K562 (cell line): ENCODE measurements around the gene PNKD. TPM values are rescaled to one million over a fixed set of nuclear protein-coding genes. Genes with fewer than 3 reads are reported as not detected.
A peak's percentile ranks its signal among the peaks of the same experiment; 100 is the strongest.

Experiments used
- BDP1 ChIP-seq: IDR thresholded peaks from 3 replicates; pipeline ENCODE4 v1.6.1; 2011; ENCODE audit not compliant: insufficient read length, insufficient read depth
- E2F6 ChIP-seq, 2 experiments: IDR thresholded peaks; 2 replicates each; pipeline ENCODE4 v1.6.1; 2011; ENCODE audit warnings: borderline replicate concordance in 1 of 2, control low read depth in 1 of 2, low read depth in 1 of 2, low read length in 1 of 2, mild to moderate bottlenecking in 1 of 2, mixed read lengths in 1 of 2, moderate library complexity in 1 of 2; ENCODE audit not compliant: insufficient read depth in 1 of 2, insufficient read length in 1 of 2, poor library complexity in 1 of 2, severe bottlenecking in 1 of 2; ENCODE audit errors: extremely low read depth in 1 of 2
- FOXJ3 ChIP-seq: sonication (generic); formaldehyde crosslinking; IDR thresholded peaks from 2 replicates; pipeline ENCODE4 v1.4.0; 2020; ENCODE audit warnings: mild to moderate bottlenecking, missing genetic modification reagents
- FUS ChIP-seq: fragments of 200-400 bp; formaldehyde crosslinking; optimal IDR thresholded peaks from 2 replicates; pipeline ENCODE3; 2017; ENCODE audit warnings: low read depth, low read length
- GTF3C2 ChIP-seq: IDR thresholded peaks from 3 replicates; pipeline ENCODE4 v1.6.1; 2011; ENCODE audit warnings: borderline replicate concordance, mild to moderate bottlenecking, moderate library complexity; ENCODE audit not compliant: insufficient read length; ENCODE audit errors: extremely low read depth
- ID3 ChIP-seq, 2 experiments: fragments of 250-450 bp in 1 of 2; fragments of 450-650 bp in 1 of 2; sonication (Bioruptor Pico) in 1 of 2; IDR thresholded peaks; 2 replicates each; pipeline versions ENCODE4 v1.6.1 to v1.8.0; 2016 to 2021; ENCODE audit warnings: mild to moderate bottlenecking in 2 of 2, moderate library complexity in 2 of 2, missing compliant biosample characterization in 1 of 2, missing genetic modification characterization in 1 of 2
- L3MBTL2 ChIP-seq: fragments of 450-650 bp; IDR thresholded peaks from 2 replicates; pipeline ENCODE4 v1.6.1; 2016; ENCODE audit warnings: mild to moderate bottlenecking, moderate library complexity
- MEIS2 ChIP-seq: fragments of 450-650 bp; IDR thresholded peaks from 2 replicates; pipeline ENCODE4 v1.6.1; 2014; ENCODE audit warnings: mild to moderate bottlenecking; ENCODE audit not compliant: partially characterized antibody
- MNT ChIP-seq, 2 experiments: fragments of 450-650 bp; conservative IDR thresholded peaks; 2 replicates each; pipeline ENCODE4 v1.6.1; 2017; ENCODE audit warnings: mild to moderate bottlenecking in 2 of 2, moderate library complexity in 2 of 2
- NR2C2 ChIP-seq, 2 experiments: fragments of 200-800 bp in 1 of 2; sonication (Bioruptor generic) in 1 of 2; sonication (generic) in 1 of 2; formaldehyde crosslinking in 1 of 2; IDR thresholded peaks; 2 replicates each; pipeline versions ENCODE4 v1.6.1 to v1.8.0; 2016 to 2022; ENCODE audit warnings: mild to moderate bottlenecking in 1 of 2, missing compliant biosample characterization in 1 of 2, missing genetic modification characterization in 1 of 2, missing genetic modification reagents in 1 of 2
- SMAD4 ChIP-seq: fragments of 250-450 bp; sonication (Bioruptor Pico); conservative IDR thresholded peaks from 2 replicates; pipeline ENCODE4 v1.8.0; 2021; ENCODE audit warnings: inconsistent platforms, mild to moderate bottlenecking, moderate library complexity
- ZBTB11 ChIP-seq, 3 experiments: fragments of 200-800 bp in 1 of 3; fragments of 250-450 bp in 1 of 3; fragments of 450-650 bp in 1 of 3; sonication (Bioruptor Pico) in 1 of 3; sonication (Bioruptor generic) in 1 of 3; formaldehyde crosslinking in 1 of 3; IDR thresholded peaks; 2 replicates each; pipeline versions ENCODE4 v1.6.1 to v1.8.0; 2016 to 2022; ENCODE audit warnings: mild to moderate bottlenecking in 2 of 3, missing genetic modification characterization in 2 of 3, missing compliant biosample characterization in 1 of 3, moderate library complexity in 1 of 3
- ZKSCAN1 ChIP-seq: fragments of 150-350 bp; IDR thresholded peaks from 2 replicates; pipeline ENCODE4 v1.6.1; 2016; ENCODE audit warnings: low read depth, low read length
- ZNF584 ChIP-seq: fragments of 200-800 bp; sonication (Bioruptor generic); IDR thresholded peaks from 2 replicates; pipeline ENCODE4 v1.6.1; 2016; ENCODE audit warnings: low read depth, mild to moderate bottlenecking, missing genetic modification characterization, missing compliant biosample characterization
- polyA plus RNA-seq, 8 experiments: library from polyadenylated mRNA; depleted of rRNA in 4 of 8; stranded (reverse) in 5 of 8; unstranded in 3 of 8; fragments of >200 nt; fragmentation: Nextera tagmentation in 2 of 8; fragmentation: Illumina TruSeq in 1 of 8; extraction: Ambion mirVana in 2 of 8; extraction: Trizol in 1 of 8; gene quantifications; 2 replicates each; pipeline versions ENCODE4 v1.2.1 to v1.2.3, GENCODE V29; 2011 to 2014; ENCODE audit warnings: inconsistent platforms in 1 of 8, missing spikeins in 1 of 8
- total RNA-seq, 7 experiments: library from RNA; depleted of rRNA in 6 of 7; stranded (reverse); fragments of >200 nt in 6 of 7; fragmentation: Illumina TruSeq in 2 of 7; extraction: Trizol in 2 of 7; gene quantifications; 2 replicates each; pipeline versions ENCODE4 v1.2.1 to v1.2.3, GENCODE V29; 2011 to 2021; ENCODE audit warnings: low replicate concordance in 1 of 7

The PNKD gene
- total and polyA plus RNA-seq, 9 of the 15 experiments (the other 6 are each of a cell fraction or from before 2014, with no cell fraction given): 26.0 to 105 (median 60.1) TPM

- TF ChIP-seq SMAD4: peak; percentile 59; the same call in 1 of the 2 replicates
- TF ChIP-seq L3MBTL2: peak; percentile 22; the same call in 1 of the 2 replicates
- no peak for TF ChIP-seq ZKSCAN1
- TF ChIP-seq GTF3C2: no peak
- TF ChIP-seq ZNF584 (CRISPR knock-in tag): no peak
- TF ChIP-seq ID3 (CRISPR knock-in tag; IDR thresholded peaks at IDR 0.05): no peak
- TF ChIP-seq ID3 (tag; IDR thresholded peaks at IDR 0.05): no peak
- TF ChIP-seq E2F6 (IDR thresholded peaks at IDR 0.05; ENCODE audit: borderline replicate concordance in 1 of 2, extremely low read depth in 1 of 2, insufficient read depth in 1 of 2, insufficient read length in 1 of 2, low read depth in 1 of 2, low read length in 1 of 2, poor library complexity in 1 of 2, severe bottlenecking in 1 of 2): no peak
- peak; percentile 19 for TF ChIP-seq FUS
- TF ChIP-seq MNT (conservative IDR thresholded peaks at IDR 0.05): peak in 1 of 2 experiments; percentile 69; a peak in 2 of 4 replicates
- TF ChIP-seq ZBTB11 (CRISPR knock-in tag; IDR thresholded peaks at IDR 0.05): peak in 1 of 3 experiments; percentile 38; a peak in 1 of 6 replicates
- no peak for TF ChIP-seq BDP1
- no peak for TF ChIP-seq NR2C2 (CRISPR knock-in tag; IDR thresholded peaks at IDR 0.05)
- peak; percentile 88 for TF ChIP-seq NR2C2 (tag; IDR thresholded peaks at IDR 0.05)
- peak; percentile 24 for TF ChIP-seq MEIS2
- TF ChIP-seq FOXJ3: no peak
Measured at GRCh38 chr2:218322768-218323525, 52.6 kb downstream of the PNKD start (continued).
